ENCODE results near the gene SMIM26.
"Not testable (repeated sequence)": the region's sequence is repeated elsewhere in the genome, so short reads cannot be mapped to it uniquely, and the experiment has no call there.

Gene SMIM26

GRCh38 chr20:18566892-18567738 is at the start of gene SMIM26:
SMIM26 (plus strand) TSS chr20:18567432; CDS start chr20:18567479, 47 bp downstream.
- peak; percentile 78 for DNase-seq

GRCh38 chr20:18522066-18522465 is 45.2 kb upstream of the SMIM26 start:
- not testable (repeated sequence) for DNase-seq

DNA sequence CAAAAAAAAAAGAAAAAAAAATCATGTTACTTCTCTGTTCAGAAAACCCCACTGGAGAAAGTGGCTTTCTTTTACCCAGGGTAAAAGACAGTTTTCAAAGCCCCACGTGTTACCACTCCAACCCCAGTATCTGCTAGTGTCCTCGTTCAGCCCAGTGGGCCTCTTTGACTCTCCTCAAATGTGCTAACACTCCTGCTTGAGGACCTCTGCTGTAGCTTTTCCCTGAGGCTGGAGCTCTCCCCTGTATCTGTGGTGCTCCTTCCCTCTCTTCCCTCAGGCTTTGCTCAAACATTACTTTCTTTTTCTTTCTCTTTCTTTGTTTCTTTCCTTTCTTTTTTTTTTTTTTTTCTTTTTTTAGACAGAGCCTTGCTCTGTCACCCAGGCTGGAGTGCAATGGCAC is 44.2 kb upstream of the SMIM26 start:
- no peak for DNase-seq

GRCh38 chr20:18524646-18525045 is 42.6 kb upstream of the SMIM26 start:
- DNase-seq, result no peak

GRCh38 chr20:18526761-18527160 is 40.5 kb upstream of the SMIM26 start:
- DNase-seq, result not testable (repeated sequence)

GRCh38 chr20:18527339-18527738 is 39.9 kb upstream of the SMIM26 start:
- no peak for DNase-seq

- no peak for DNase-seq
Measured at GRCh38 chr20:18527836-18528235, 39.4 kb upstream of the SMIM26 start.

DNA sequence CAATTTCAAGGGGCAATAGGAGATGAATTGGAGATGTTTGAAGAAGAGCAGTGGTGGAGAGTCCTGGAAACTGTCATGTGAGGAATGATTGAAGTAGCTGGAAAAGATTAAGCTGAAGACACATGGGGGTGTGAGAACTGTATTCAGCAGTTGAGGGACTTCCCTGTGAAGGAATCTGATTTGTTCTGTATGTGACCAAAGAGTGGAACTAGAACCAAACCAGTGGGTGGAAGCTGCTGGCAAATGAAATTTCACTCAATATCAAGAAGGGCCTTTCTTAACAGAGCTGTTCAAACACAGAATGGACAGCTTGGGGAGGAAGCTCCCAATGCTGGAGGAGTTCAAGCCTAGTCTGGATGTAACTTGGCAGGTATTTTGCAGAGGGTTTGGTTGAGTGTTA is 38.2 kb upstream of the SMIM26 start:
- no peak for DNase-seq

DNA sequence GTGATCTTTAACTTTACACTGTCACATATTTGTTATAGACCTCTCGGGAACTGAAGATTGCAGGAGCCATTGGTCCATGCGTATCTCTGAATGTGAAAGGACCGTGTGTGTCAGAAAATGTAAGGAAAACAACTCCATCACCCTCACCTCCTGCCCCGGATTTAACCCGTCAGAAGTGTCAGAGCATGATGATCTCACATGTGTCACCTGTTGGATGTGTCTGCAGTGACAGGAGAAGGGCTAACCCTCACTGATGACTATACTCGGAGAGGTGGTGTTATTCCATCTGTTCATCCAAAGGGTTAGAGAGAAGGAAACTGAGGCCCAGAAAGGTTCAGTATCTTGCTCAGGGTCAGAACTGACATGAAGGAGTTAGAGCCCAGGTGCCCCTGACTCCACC is 34.6 kb upstream of the SMIM26 start:
- DNase-seq, result no peak

DNA sequence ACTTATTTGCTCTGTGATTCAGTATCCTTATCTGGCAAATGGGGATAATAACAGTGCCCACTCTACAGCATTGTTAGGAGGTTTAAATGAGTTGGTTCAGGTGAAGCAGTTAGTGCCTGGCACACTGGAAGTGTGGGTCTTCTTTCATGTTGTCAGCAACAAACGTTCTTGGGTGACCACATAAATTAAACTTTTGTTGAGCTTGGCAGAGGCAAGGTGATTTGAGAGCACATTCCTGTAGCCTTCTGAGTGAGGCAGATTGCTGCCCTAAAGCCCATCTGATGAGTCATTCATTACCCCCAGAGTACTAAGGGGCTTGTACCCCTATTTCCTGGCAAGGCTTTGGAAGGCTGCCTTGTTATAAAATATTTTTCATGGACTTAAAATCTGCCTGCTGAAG is 33.7 kb upstream of the SMIM26 start:
- DNase-seq, result no peak

DNA sequence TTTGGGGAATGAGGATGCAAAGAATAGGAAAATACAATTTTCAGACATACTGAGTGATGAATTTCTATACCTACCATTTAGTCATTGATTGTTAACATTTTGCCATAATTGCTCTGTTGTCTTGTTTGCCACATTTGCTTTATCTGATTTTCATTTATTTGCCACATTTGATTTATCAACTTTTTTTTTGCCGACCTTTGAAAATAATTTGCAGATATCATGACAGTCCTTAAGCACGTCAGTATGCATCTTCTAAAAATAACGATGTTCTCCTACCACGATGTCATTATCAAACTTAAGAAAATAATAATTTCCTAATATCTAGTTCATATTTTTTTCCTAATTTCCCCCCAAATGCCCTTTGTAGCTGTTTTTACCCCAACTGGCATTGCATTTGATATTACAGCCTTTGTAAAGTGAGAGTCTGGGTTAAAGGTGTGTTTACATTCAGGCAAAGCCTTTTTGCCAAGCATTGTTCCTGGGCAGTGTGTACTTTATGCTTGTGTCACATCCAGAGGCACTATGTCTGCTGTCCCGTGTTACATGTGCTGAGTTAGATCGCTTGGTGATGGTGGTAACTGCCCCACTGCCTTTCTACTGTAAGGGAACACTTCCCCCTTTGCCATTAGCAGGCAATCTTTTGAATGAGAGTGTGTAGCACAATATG is 33.1 kb upstream of the SMIM26 start:
- DNase-seq, result no peak

GRCh38 chr20:18537651-18538050 is 29.6 kb upstream of the SMIM26 start:
- DNase-seq, result no peak

- DNase-seq, result no peak
Measured at GRCh38 chr20:18541741-18542140, 25.5 kb upstream of the SMIM26 start.

GRCh38 chr20:18543216-18543615 is 24.0 kb upstream of the SMIM26 start:
- no peak for DNase-seq

DNA sequence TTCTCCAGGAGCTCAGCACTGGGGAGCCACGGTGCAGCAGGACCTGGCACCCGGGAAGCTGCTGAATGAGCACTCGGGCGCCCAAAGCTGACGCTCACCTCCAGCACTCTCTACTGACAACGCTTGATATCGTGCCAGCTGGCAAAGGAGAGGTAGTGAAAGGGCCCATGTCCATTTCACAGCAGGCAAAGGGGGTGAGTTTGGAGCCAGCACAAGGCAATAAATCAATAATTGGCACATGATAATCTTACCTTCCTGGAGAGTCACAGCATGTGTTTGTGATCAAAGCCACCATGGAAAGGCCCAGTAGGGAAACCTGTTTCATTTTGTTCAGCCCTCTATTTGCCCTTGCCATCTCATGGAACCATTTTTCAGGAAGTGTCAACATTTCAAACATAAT is 23.3 kb upstream of the SMIM26 start:
- DNase-seq, result no peak

- DNase-seq, result no peak
Measured at GRCh38 chr20:18545566-18545965, 21.7 kb upstream of the SMIM26 start.

- DNase-seq, result no peak
Measured at GRCh38 chr20:18548465-18548864, 18.8 kb upstream of the SMIM26 start.

- DNase-seq, result no peak
Measured at GRCh38 chr20:18553746-18554145, 13.5 kb upstream of the SMIM26 start.

DNA sequence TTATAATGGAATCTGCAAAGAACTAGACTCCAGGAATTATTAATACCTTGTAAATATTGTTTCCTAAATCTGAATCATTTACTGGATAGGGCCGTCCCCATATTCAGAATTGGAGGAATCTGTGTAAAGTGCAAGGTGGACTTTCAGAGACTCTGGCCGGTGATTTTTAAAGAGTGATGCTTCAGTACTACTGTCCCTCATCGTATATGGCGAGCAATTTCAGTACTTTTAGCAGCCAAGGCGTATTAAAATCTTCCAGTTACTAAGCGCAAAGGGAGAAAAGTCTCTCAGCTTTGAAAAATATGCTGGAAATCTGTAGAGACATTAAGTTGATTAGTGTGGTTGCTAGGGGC is 483 bp downstream of the SMIM26 start:
- no peak for DNase-seq

GRCh38 chr20:18571009-18571408 is 3.8 kb downstream of the SMIM26 start:
- no peak for DNase-seq

- DNase-seq, result no peak
Measured at GRCh38 chr20:18571578-18571977, 4.3 kb downstream of the SMIM26 start.

DNA sequence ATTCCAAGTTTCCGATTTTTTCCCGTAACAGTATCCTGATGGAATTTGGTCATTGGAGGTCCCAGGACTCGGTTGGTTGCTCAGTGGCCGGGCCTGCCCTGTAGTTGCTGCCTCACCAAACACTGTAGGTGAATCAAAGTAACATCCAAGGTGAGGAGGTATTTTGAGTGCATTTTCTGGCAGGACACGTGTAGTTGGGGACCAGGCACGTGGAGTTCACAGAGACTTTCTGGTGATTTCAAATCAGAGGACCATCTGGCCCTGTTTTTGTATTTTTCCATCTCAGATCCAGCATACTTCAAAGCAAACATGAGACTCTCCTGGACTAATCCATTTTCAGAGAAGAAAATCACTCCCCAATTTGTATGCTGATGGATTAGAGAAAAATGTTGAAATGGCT is 10.7 kb downstream of the SMIM26 start:
- no peak for DNase-seq

DNA sequence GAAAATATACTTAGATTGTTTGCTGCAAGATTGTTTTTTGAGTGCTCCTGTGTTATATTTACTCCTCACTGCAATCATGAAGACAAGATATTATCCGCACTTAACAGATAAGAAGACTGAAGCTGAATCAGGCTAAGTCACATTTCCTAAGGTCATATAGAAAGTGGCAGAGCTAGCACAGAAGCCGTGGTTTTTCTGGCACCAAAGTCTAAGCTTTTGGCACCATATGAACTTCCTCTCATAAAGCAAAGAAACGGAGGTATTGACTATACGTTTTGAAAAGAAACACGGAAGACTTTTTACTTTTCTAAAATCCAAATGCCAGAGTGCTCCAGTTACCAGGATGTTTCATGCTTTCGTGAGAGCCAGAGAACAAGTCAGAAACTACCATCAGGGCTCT is 11.3 kb downstream of the SMIM26 start:
- no peak for DNase-seq

DNA sequence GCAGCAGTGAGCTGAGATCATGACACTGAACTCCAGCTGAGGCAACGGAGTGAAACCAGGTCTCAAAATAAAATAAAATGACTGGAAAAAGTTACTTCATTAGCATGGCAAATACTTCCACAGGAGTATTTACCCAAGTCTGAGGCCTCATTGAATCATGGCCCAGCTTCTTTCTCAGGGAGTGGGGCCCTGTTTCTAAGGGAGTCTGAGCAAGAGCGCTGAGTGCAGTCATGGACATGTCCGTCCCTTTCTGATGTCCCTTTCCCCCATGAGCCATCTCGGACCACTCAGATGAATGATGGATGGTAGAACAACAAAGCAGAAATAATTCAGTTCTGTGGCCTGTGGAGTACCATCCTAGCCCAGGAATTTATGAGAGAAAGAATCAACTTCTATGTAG is 12.8 kb downstream of the SMIM26 start:
- no peak for DNase-seq

GRCh38 chr20:18585134-18585533 is 17.9 kb downstream of the SMIM26 start:
- no peak for DNase-seq
